HTERT RPE-1 (cell line): Measurements from ENCODE around the gene RBMS3.
"Not testable (repeated sequence)": the region's sequence is repeated elsewhere in the genome, so short reads cannot be mapped to it uniquely, and the experiment has no call there.

Experiments used
- in situ Hi-C: fragments of 300-500 bp; cut with MboI; formaldehyde crosslinking; loops from 4 replicates; pipeline ENCODE4 v1.14.3; 2020; ENCODE audit warnings: low sequenced_read_pairs

Gene RBMS3

DNA sequence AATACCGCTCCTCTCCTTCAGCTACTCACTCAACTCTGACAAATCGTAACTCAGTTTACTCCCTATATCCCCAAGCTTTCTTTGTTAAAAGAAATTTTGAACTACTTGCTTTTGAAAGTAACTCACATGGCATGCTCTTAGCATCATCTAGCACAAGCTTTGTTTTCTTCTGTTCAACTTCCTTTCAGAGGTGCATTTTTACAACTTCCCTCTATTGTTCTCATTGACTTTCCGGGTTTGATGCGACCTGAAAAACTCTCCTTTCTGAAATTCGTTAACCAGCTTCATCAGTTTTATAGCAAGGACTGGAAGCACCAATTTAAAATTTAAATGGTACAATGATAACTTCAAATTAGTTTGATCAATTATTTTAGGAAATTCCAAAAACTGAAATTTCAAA is 696.0 kb downstream of the RBMS3 start:
- in situ Hi-C loops = no loop called here

DNA sequence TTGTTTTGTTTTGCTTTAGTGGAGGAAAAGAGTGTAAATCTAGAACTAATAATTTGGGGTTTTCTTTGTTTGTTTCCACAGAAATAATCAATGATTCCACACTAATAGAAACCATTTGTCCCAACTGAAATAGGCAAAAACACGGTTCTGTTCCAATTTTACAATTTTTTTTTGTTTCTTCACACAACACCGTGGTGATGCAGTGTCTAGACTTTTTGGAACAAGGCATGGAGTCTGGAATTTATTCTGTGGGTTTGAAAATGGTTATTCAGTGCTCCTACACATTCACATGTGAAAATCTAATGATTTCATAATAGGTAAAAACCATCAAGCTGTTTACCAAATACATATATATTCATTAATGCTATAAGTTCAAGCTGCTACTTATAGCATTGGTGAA is 696.5 kb downstream of the RBMS3 start:
- in situ Hi-C loops = no loop called here

DNA sequence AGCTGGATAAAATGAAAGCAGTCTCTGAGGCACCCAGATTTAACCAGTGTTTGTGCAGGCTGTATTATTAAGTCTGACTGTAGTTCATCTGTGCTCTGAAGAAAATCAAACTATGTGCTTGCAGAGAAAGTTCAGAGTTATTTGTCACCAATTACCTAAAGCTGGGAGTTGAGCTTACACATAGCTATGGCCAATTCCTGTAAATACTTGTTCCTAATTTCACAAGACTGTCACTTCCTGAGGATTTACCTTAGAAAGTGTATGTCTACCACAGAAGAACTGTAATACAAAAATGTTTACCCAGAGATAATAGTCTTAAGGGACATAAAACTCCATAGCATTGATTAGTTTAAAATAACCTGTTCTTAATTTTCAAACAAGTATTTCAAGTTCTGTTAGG is 697.2 kb downstream of the RBMS3 start:
- in situ Hi-C loops = no loop called here

DNA sequence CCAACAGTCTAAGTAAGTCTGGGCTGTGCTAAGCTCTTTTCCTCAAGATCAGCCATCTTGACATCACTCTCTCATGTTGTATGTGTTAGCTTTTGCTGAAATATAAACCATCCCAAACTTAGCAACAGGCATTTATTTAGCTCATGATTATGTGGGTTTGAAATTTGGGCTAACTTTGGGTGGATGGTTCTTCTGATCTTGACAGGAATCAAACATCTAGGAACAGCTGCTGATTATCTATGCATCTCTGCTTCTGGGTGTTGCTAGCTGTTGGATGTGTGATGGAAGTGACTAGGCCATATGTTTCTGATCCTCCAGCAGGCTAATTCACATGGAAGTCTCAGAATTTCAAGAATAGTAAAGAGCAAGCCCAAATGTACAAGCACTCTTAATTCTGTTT is 710.3 kb downstream of the RBMS3 start:
- in situ Hi-C loops = no loop called here

DNA sequence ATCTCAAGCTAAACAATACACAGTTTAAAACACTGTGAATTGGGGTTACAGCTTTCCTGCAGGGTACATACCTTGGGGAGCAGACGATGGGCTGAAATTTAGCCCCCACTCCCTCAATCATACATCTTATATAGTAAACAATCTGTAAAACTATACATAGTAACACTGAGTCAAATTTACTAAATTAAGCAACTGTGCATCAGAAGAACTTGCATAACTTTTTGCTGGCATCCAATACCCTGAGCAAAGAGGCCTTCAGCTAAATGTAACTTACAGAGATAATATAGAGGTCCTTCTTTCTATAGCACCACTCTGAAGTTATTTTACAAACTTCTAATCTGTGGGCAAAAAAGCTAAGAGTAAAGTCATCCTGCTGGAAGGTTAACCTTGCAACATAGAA is 721.9 kb downstream of the RBMS3 start:
- in situ Hi-C loops = no loop called here

- in situ Hi-C loops = no loop called here
Observed at GRCh38 chr3:30003741-30004140, 722.9 kb downstream of the RBMS3 start.

DNA sequence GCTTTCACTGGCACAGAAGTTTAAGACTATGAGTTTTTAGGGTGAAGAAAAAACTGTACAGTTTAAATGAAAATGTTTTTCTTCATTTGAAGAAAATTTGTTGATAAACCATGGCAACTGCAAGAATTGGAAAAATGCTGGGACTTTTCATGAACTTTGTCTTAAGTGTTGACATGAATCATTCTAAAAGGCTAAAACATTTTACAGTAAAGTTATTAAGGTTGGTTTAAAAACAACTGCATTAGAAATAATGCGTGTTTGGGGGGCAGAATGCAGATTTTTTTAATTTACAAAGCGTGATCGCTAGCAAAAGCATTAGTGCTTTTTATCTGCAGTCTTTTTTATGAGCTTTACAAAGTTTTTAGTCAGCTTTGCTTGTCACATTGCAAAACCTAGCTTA is 723.6 kb downstream of the RBMS3 start:
- in situ Hi-C loops = no loop called here

DNA sequence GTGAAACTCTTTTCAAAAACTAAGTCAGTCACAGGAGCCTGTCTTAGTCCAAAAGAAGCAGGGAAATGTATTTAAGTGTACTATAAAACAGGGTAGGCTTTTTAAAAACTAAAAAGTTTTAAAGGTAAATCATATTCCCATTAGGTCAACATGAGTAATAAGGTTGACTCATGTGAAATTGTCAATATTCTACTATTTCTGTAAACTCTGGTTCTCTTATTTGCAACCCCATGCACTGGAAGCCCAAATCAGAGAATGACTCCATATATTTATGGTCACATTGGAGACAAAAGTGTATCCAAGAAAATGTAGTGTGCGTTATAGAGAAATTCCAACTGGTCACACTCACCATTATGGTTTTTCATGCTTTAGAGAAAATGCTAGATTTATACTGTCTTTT is 725.2 kb downstream of the RBMS3 start:
- in situ Hi-C loops = no loop called here

DNA sequence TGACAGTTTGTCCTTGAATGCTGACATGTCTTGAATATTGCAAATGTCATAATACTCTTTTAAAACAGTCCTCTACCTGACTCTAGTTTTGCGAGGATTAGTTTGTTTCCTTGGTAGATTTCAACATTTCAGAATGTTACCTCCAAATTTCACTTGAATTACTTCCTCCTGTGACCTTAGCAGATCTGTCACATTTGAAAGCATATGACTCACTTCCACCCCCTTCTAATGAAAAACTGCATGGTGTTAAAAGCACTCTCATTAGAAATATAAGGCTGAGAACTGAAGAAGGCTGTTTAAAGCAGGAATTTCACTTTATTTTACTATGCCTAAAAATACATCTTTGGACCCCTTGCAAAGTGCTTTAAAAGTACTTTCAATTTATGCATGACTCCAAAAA is 726.8 kb downstream of the RBMS3 start:
- in situ Hi-C loops = no loop called here

DNA sequence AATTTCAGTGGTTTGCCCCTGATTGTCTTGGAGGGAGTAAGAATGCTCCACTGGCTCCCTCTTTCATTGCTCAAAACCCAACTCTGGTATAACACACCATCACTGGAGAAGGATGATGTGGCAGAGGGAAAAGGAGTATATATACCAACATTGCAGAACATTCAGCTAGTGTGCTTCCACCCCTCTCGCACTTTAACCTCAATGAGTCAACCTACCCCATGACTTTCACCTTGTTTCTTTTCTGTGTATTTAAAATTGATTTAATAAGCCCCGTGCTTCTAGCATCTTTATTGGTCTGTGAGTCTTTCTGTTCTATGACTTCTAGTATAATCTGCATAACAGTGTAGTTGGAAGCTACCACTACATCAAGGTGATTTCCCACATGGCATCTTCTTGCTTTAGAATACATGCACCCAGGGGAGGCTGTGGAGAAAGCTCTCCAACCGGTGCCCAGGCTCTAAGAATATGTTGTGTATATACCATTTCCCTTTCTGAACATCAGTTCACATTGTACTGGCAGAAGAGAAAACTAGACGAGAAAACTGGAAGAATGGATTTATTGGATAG is 730.4 kb downstream of the RBMS3 start:
- in situ Hi-C loops = no loop called here

GRCh38 chr3:30012941-30013543 is 732.2 kb downstream of the RBMS3 start:
- in situ Hi-C loops = no loop called here

GRCh38 chr3:30017901-30018300 is 737.0 kb downstream of the RBMS3 start:
- in situ Hi-C loops = no loop called here

DNA sequence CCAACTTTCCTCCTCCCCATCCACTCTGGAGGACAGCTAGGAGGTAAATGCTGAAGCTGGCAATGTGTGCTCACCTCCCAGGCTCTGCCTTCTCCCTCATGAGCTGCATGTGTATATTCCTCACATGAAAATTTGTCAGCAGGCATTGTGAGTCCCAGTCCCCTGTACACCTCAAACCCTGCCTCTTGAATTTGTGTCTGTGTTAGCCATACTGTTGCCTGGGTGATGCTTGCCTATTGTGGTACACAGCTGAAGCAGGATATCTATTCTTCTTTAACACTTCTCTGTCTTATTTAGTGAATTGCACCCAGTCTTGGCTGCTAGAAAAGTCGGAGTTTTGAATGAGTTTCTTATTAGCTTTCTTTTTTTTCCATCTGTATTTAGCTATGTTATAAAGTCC is 739.5 kb downstream of the RBMS3 start:
- in situ Hi-C loops = no loop called here

DNA sequence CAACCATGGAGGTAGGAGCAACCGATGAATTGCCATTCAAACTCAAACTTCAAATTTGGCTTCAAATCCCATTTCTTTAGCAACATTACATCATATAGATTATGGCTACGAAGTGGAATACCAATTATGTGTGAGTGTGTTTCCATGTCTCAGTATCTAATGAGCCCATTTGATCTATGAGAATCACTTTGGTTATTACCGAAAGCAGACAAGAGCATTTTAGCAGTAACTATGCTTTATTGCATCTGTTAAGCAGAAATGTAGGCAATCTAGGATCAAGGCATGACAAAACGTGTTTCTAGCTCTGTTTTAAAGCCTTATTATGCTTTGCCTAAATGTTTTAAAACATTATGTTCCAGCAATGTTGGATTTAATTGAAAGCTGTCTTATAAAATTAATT is 743.6 kb downstream of the RBMS3 start:
- in situ Hi-C loops = no loop called here

DNA sequence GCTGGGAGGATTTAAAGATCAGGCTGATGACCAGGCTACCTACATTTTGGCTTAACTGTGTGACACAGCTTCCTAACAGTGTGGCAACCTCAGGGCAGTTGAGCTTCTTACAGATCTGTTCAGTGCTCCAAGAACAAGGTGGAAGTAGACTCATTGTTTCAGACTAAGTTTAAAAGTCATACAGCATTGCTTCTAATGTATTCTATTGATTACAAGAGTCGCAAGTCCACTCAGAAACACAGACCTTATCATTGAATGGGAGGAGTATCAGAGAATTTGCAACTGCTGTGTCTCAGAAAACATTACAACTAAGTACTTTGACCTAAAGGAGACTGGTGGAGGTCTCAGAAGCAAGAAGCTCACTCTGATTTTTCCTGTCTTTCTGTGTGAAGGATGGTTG is 746.0 kb downstream of the RBMS3 start:
- in situ Hi-C loops = no loop called here

GRCh38 chr3:30034246-30034991 is 753.5 kb downstream of the RBMS3 start:
- in situ Hi-C loops = no loop called here

DNA sequence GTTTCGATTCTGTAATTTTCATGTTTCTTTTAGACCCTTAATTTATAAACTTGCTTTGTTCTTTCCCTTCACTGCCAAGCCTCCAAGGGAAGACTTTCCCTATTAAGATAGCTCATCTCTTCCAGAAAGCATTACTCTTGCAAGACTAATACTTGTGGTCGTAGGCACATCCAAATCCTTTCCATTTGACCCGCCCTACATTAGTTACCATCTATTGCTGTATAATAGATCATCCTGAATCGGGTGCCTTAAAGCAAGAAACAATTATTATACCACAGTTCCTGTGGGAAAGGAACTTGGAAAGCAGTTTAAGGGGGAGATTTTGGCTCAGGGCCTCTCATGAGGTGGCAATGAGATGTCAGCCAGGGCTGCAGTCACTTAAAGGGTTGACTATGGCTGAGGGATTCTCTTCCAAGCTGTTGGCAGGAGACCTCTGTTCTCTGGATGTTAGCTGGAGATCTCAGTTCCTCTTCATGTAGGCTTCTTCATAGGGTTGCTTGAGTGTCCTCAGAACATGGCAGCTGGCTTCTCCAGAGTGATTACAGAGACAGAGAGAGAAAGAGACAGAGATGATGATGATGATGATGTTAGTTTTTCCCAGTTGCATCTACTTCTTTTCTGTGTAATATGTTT is 755.2 kb downstream of the RBMS3 start:
- in situ Hi-C loops = no loop called here

DNA sequence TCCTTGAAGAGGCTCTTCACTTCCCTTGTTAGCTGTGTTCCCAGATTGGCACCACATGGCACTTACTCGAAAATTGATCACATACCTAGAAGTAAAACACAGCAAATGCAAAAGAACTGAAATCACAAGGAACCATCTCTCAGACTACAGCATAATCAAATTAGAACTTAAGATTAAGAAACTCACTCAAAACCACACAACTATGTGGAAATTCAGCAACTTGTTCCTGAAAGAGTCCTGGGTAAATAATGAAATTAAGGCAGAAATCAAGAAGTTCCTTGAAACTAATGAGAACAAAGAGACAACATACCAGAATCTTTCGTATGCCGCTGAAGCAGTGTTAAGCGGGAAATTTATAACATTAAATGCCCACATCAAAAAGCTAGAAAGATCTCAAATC is 759.3 kb downstream of the RBMS3 start:
- in situ Hi-C loops = no loop called here

DNA sequence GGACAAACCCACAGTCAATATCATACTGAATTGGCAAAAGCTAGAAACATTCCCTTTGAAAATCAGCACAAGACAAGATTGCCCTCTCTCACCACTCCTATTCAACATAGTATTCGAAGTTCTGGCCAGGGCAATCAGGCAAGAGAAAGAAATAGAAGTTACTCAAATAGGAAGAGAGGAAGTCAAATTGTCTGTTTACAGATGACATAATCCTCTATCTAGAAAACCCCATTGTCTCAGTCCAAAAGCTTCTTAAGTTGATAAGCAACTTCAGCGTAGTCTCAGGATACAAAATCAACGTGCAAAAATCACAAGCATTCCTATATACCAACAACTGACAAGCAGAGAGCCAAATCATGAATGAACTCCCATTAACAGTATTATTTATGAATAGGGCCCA is 760.6 kb downstream of the RBMS3 start:
- in situ Hi-C loops = not testable (repeated sequence)

- in situ Hi-C loops = no loop called here
Observed at GRCh38 chr3:30042274-30042859, 761.5 kb downstream of the RBMS3 start.

DNA sequence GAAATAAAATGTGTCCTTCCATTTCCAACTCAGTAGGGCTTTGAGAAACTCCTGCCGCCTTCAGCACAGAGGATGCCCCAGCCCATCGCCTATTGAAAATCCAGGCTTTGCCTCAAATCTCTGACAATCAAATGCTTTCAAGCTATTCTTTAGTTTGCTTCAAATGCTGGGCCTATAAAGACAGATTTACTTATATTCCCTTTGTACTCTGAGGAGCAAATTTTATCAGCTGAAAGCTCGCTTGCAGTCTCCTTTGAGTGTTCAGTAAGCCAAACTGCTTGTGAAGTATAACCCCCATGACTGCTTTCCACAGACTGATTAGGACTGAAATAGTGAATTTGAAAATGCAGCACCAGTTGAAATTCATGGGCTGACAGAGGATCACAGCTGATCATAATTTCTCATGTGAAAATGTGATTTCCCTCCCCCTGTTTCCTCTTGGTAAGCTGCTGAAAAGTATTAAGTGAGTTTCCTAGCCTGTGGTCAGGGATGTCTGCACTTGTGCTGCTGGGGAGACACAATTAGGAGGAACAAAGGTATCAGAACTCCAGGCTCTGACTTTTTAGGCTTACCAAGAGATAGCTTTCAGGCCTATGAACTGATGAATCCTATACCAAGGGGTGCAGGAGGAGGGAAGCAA is 762.2 kb downstream of the RBMS3 start:
- in situ Hi-C loops = no loop called here
